Activated CD8-positive, alpha-beta T cell treated with anti-CD3 and anti-CD28 coated beads for 36 hours (primary cell): Measurements from ENCODE around the gene TMEM131. TPM values are rescaled to one million over a fixed set of nuclear protein-coding genes. Genes with fewer than 3 reads are reported as not detected.

ENCODE experiments used
- ATAC-seq: fragments of 200-7000 bp; cut with Tn5 transposase; one replicate; pipeline ENCODE4 v1.10.0; 2021; ENCODE audit warnings: mild to moderate bottlenecking, moderate library complexity
- CTCF ChIA-PET: fragments of 350-600 bp; sonication (Branson Sonifier 250); formaldehyde crosslinking; loops from one replicate; lab custom pipeline; 2021; ENCODE audit warnings: antibody characterized with exemption; lab: Charles Lee
- POLR2A ChIA-PET: fragments of 350-600 bp; sonication (Branson Sonifier 250); formaldehyde crosslinking; loops from one replicate; lab custom pipeline; 2021; ENCODE audit warnings: antibody characterized with exemption; lab: Charles Lee
- DNase-seq: peaks from one replicate; pipeline ENCODE4 v3.0.0-alpha.2; 2020
- H3K27ac Mint-ChIP-seq: one replicate; pipeline ENCODE4 v1.8.0; 2021; ENCODE audit warnings: mild to moderate bottlenecking, mixed read lengths
- H3K27me3 Mint-ChIP-seq: one replicate; pipeline ENCODE4 v1.8.0; 2021; ENCODE audit warnings: mixed read lengths
- H3K36me3 Mint-ChIP-seq: one replicate; pipeline ENCODE4 v1.8.0; 2021; ENCODE audit warnings: low read depth, mixed read lengths
- H3K4me1 Mint-ChIP-seq: one replicate; pipeline ENCODE4 v1.8.0; 2021; ENCODE audit warnings: low read depth, mixed read lengths
- H3K4me3 Mint-ChIP-seq: one replicate; pipeline ENCODE4 v1.8.0; 2021; ENCODE audit warnings: mild to moderate bottlenecking, moderate library complexity, mixed read lengths
- H3K9me3 Mint-ChIP-seq: one replicate; pipeline ENCODE4 v1.8.0; 2021; ENCODE audit warnings: mixed read lengths
- intact Hi-C: fragments of 100-400 bp; cut with micrococcal nuclease; formaldehyde crosslinking; loops from one replicate; pipeline ENCODE4 v1.10.0; 2022
- total RNA-seq, 2 experiments: library from RNA; stranded (reverse); gene quantifications; one replicate each; pipeline ENCODE4 v1.2.3, GENCODE V29; 2021
- TF ChIP-seq, protein P1 (sequence below): fragments of 200-600 bp; IDR thresholded peaks from one replicate; pipeline ENCODE4 v1.8.0; 2022; ENCODE audit warnings: antibody characterized with exemption, mild to moderate bottlenecking

The TMEM131 gene
- total RNA-seq, 2 experiments from 2014 or later = 24.2 to 27.4 TPM

GRCh38 chr2:98034745-98035144, 39.0 kb upstream of the TMEM131 start:
- H3K27me3 Mint-ChIP-seq = no peaks in the 10 kb centered on the region
- ChIA-PET CTCF (interaction anchor here (1.4 kb wide), 1 partner anchor 46 kb away, joined by 3 read pairs; no protein-coding TSS in a partner anchor), POLR2A (interaction anchor here (1.3 kb wide), 1 partner anchor 38 kb away, joined by 4 read pairs; no protein-coding TSS in a partner anchor)
- H3K27ac Mint-ChIP-seq = no peak overlapping the region
- no peaks in the 10 kb centered on the region for H3K9me3 Mint-ChIP-seq
- ATAC-seq = no peak
- no peak overlapping the region for H3K4me3 Mint-ChIP-seq
- no peaks in the 10 kb centered on the region for H3K36me3 Mint-ChIP-seq
- H3K4me1 Mint-ChIP-seq = no peaks in the 10 kb centered on the region
- DNase-seq = no peak
- TF ChIP-seq, protein P1, sequence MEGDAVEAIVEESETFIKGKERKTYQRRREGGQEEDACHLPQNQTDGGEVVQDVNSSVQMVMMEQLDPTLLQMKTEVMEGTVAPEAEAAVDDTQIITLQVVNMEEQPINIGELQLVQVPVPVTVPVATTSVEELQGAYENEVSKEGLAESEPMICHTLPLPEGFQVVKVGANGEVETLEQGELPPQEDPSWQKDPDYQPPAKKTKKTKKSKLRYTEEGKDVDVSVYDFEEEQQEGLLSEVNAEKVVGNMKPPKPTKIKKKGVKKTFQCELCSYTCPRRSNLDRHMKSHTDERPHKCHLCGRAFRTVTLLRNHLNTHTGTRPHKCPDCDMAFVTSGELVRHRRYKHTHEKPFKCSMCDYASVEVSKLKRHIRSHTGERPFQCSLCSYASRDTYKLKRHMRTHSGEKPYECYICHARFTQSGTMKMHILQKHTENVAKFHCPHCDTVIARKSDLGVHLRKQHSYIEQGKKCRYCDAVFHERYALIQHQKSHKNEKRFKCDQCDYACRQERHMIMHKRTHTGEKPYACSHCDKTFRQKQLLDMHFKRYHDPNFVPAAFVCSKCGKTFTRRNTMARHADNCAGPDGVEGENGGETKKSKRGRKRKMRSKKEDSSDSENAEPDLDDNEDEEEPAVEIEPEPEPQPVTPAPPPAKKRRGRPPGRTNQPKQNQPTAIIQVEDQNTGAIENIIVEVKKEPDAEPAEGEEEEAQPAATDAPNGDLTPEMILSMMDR = no peak
- intact Hi-C loops = no loop called here

DNA sequence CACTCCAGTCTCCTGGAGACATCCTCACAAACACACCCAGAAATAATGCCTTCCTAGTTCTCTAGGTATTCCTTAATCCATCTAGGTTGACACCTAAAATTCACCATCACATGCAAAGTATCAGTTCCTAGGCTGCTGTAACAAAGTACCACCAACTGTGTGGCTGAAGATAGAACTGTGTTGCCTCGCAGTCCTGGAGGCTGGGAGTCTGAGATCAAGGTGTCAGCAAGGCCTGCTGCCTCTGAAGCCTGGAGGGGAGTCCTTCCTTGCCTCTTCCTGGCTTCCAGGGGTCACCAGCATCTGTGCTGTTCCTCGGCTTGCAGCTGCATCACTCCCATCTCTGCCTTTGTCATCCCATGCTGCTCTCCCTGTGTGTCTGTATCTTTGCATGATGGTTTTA, 36.3 kb upstream of the TMEM131 start:
- ChIA-PET CTCF (no interaction called here), POLR2A (no interaction called here)
- intact Hi-C loops = no loop called here
- Mint-ChIP-seq H3K36me3 (no peaks in the 10 kb centered on the region), H3K9me3 (no peaks in the 10 kb centered on the region), H3K4me3 (no peak overlapping the region), H3K27me3 (no peaks in the 10 kb centered on the region), H3K27ac (no peak overlapping the region), H3K4me1 (peaks cover 5% of the 10 kb centered on the region)
- DNase-seq (no peak), ATAC-seq (no peak)
- TF ChIP-seq, protein P1 = no peak

DNA sequence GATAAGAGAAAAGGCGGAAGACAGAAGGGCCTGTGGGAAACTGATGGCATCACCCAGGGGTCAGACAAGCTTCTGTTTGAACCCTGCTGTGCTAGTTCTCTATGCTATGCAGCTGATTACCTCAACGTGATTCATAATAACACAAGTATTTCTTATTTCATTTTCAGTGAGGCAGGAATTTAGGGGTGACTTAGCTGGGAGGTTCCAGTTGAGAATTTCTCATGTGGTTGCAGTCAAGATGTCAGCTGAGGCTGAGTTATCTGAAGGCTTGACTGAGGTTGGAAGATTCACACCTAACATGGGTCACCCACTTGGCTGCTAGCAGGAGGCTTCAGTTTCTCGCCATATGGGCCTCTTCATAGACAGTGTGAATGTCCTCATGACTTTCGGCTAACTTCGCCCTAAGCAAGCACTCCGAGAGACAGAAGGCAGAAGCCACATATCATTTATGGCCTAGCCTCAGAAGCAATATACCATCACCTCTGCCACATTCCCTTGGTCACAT, 34.0 kb upstream of the TMEM131 start:
- H3K4me3 Mint-ChIP-seq = no peak overlapping the region
- CTCF ChIA-PET = no interaction called here
- no peaks in the 10 kb centered on the region for H3K36me3 Mint-ChIP-seq
- no peak for DNase-seq
- intact Hi-C loops = no loop called here
- H3K4me1 Mint-ChIP-seq = peaks cover 16% of the 10 kb centered on the region
- peaks cover 4% of the 10 kb centered on the region for H3K27me3 Mint-ChIP-seq
- no peak overlapping the region for H3K27ac Mint-ChIP-seq
- no peak for ATAC-seq
- POLR2A ChIA-PET = no interaction called here
- TF ChIP-seq, protein P1 = no peak
- no peaks in the 10 kb centered on the region for H3K9me3 Mint-ChIP-seq

GRCh38 chr2:98028931-98029717, 33.4 kb upstream of the TMEM131 start:
- Mint-ChIP-seq H3K4me3 (no peak overlapping the region), H3K36me3 (no peaks in the 10 kb centered on the region), H3K9me3 (no peaks in the 10 kb centered on the region), H3K27me3 (peaks cover 4% of the 10 kb centered on the region), H3K4me1 (peaks cover 16% of the 10 kb centered on the region), H3K27ac (no peak overlapping the region)
- TF ChIP-seq, protein P1 = no peak
- CTCF ChIA-PET = no interaction called here
- DNase-seq (no peak), ATAC-seq (no peak)
- POLR2A ChIA-PET = no interaction called here
- intact Hi-C loops = no loop called here

- Mint-ChIP-seq H3K4me3 (no peak overlapping the region), H3K9me3 (no peaks in the 10 kb centered on the region), H3K27me3 (peaks cover 4% of the 10 kb centered on the region), H3K4me1 (peaks cover 16% of the 10 kb centered on the region), H3K27ac (no peak overlapping the region), H3K36me3 (no peaks in the 10 kb centered on the region)
- ChIA-PET POLR2A (no interaction called here), CTCF (interaction anchor here (1.2 kb wide), 1 partner anchor 221 kb away, joined by 3 read pairs; no protein-coding TSS in a partner anchor)
- ATAC-seq = no peak
- TF ChIP-seq, protein P1 = no peak
- no peak for DNase-seq
- intact Hi-C loops = no loop called here
Observed at GRCh38 chr2:98028101-98028561, 32.4 kb upstream of the TMEM131 start.
